ENCODE results near the gene SPRYD3. TPM values are rescaled to one million over a fixed set of nuclear protein-coding genes. Genes with fewer than 3 reads are reported as not detected.
A peak's percentile ranks its signal among the peaks of the same experiment; 100 is the strongest.

The SPRYD3 gene
- total and polyA plus RNA-seq, 2 experiments from 2014 or later: 4.3 to 5.4 TPM

GRCh38 chr12:53052419-53053217 lies 26.6 kb downstream of the SPRYD3 start:
- ATAC-seq (no peak), DNase-seq (ENCODE audit: low spot score) (no peak)
- H3K27ac Mint-ChIP-seq: no peak overlapping the region
- H3K27me3 ChIP-seq (ENCODE audit: insufficient read depth): peaks cover 9% of the 10 kb centered on the region; the same call in 1 of the 2 replicates
- peaks cover 25% of the 10 kb centered on the region for H3K27me3 Mint-ChIP-seq (ENCODE audit: insufficient read depth, low read depth, poor library complexity)
- H3K27ac ChIP-seq (ENCODE audit: low read depth): no peak overlapping the region
- H3K4me3 Mint-ChIP-seq: peak overlapping the region; percentile 45; the same call in 2 of the 3 replicates
- no peaks in the 10 kb centered on the region for H3K36me3 ChIP-seq (ENCODE audit: insufficient read depth)
- peaks cover 18% of the 10 kb centered on the region for H3K36me3 Mint-ChIP-seq (ENCODE audit: low read depth)
- H3K4me1 ChIP-seq (ENCODE audit: insufficient read depth): peaks cover 52% of the 10 kb centered on the region
- H3K4me1 Mint-ChIP-seq: peaks cover 47% of the 10 kb centered on the region
- peaks cover 16% of the 10 kb centered on the region; the same call in 1 of the 2 replicates for H3K79me2 ChIP-seq (replicated peaks; ENCODE audit: insufficient read depth)
- H3K4me2 ChIP-seq: peak overlapping the region; percentile 98; the same call in 1 of the 2 replicates
- H3K9me2 ChIP-seq (ENCODE audit: insufficient read depth): no peaks in the 10 kb centered on the region
- peaks cover 32% of the 10 kb centered on the region; the same call in 1 of the 2 replicates for H3F3A ChIP-seq (replicated peaks; ENCODE audit: low read depth)
- no peaks in the 10 kb centered on the region; the same call in 2 of the 3 replicates for H3K9me3 Mint-ChIP-seq
- no peak overlapping the region for H3K4me3 ChIP-seq
- H2AFZ ChIP-seq: no peak overlapping the region
- TF ChIP-seq, protein P1, sequence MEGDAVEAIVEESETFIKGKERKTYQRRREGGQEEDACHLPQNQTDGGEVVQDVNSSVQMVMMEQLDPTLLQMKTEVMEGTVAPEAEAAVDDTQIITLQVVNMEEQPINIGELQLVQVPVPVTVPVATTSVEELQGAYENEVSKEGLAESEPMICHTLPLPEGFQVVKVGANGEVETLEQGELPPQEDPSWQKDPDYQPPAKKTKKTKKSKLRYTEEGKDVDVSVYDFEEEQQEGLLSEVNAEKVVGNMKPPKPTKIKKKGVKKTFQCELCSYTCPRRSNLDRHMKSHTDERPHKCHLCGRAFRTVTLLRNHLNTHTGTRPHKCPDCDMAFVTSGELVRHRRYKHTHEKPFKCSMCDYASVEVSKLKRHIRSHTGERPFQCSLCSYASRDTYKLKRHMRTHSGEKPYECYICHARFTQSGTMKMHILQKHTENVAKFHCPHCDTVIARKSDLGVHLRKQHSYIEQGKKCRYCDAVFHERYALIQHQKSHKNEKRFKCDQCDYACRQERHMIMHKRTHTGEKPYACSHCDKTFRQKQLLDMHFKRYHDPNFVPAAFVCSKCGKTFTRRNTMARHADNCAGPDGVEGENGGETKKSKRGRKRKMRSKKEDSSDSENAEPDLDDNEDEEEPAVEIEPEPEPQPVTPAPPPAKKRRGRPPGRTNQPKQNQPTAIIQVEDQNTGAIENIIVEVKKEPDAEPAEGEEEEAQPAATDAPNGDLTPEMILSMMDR (conservative IDR thresholded peaks at IDR 0.05; ENCODE audit: low read depth in 2 of 2): no peak
- TF ChIP-seq EZH2phosphoT487 (IDR thresholded peaks at IDR 0.05; ENCODE audit: unreplicated experiment): no peak
- no peak for TF ChIP-seq REST (IDR thresholded peaks at IDR 0.05; ENCODE audit: unreplicated experiment)
- TF ChIP-seq, protein P2, sequence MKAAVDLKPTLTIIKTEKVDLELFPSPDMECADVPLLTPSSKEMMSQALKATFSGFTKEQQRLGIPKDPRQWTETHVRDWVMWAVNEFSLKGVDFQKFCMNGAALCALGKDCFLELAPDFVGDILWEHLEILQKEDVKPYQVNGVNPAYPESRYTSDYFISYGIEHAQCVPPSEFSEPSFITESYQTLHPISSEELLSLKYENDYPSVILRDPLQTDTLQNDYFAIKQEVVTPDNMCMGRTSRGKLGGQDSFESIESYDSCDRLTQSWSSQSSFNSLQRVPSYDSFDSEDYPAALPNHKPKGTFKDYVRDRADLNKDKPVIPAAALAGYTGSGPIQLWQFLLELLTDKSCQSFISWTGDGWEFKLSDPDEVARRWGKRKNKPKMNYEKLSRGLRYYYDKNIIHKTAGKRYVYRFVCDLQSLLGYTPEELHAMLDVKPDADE (IDR thresholded peaks at IDR 0.05): no peak
- no peak for TF ChIP-seq ZNF114 (CRISPR knock-in tag; IDR thresholded peaks at IDR 0.05)
- TF ChIP-seq JUNB (IDR thresholded peaks at IDR 0.05; ENCODE audit: unreplicated experiment): no peak
- no peak for TF ChIP-seq ZNF462 (CRISPR knock-in tag; IDR thresholded peaks at IDR 0.05)
- no peak for TF ChIP-seq POLR2AphosphoS5 (IDR thresholded peaks at IDR 0.05; ENCODE audit: low read depth)
- no peak for TF ChIP-seq NANOG (IDR thresholded peaks at IDR 0.05; ENCODE audit: borderline replicate concordance)
- TF ChIP-seq EZH2 (IDR thresholded peaks at IDR 0.05; ENCODE audit: low read depth, unreplicated experiment): no peak
- no peak for TF ChIP-seq STAT1 (IDR thresholded peaks at IDR 0.05; ENCODE audit: unreplicated experiment)
- peaks cover 16% of the 10 kb centered on the region for H4K20me1 ChIP-seq (replicated peaks; ENCODE audit: insufficient read depth)

All from GM23338 (cell line).